ENCODE results near the gene UGT1A5.

Gene UGT1A5

DNA sequence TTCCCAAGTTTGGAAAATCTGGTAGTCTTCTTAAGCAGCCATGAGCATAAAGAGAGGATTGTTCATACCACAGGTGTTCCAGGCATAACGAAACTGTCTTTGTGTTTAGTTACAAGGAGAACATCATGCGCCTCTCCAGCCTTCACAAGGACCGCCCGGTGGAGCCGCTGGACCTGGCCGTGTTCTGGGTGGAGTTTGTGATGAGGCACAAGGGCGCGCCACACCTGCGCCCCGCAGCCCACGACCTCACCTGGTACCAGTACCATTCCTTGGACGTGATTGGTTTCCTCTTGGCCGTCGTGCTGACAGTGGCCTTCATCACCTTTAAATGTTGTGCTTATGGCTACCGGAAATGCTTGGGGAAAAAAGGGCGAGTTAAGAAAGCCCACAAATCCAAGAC, 59.4 kb downstream of the UGT1A5 start:
- FAIRE-seq (no peak), DNase-seq (ENCODE audit: insufficient read length) (no peak)
- TF ChIP-seq POLR2A (IDR thresholded peaks at IDR 0.05; ENCODE audit: low read depth, low read length) (no peak), TAF1 (IDR thresholded peaks at IDR 0.05; ENCODE audit: borderline replicate concordance, low read depth, low read length) (no peak), POLR2AphosphoS5 (IDR thresholded peaks at IDR 0.05; ENCODE audit: low read depth, low read length) (no peak)

DNA sequence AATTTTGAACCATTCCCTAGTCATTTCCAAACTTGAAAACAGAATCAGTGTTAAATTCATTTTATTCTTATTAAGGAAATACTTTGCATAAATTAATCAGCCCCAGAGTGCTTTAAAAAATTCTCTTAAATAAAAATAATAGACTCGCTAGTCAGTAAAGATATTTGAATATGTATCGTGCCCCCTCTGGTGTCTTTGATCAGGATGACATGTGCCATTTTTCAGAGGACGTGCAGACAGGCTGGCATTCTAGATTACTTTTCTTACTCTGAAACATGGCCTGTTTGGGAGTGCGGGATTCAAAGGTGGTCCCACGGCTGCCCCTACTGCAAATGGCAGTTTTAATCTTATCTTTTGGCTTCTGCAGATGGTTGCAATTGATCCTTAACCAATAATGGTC, 59.9 kb downstream of the UGT1A5 start:
- TF ChIP-seq TAF1 (IDR thresholded peaks at IDR 0.05; ENCODE audit: borderline replicate concordance, low read depth, low read length) = no peak
- no peak for FAIRE-seq
- no peak for DNase-seq (ENCODE audit: insufficient read length)

DNA sequence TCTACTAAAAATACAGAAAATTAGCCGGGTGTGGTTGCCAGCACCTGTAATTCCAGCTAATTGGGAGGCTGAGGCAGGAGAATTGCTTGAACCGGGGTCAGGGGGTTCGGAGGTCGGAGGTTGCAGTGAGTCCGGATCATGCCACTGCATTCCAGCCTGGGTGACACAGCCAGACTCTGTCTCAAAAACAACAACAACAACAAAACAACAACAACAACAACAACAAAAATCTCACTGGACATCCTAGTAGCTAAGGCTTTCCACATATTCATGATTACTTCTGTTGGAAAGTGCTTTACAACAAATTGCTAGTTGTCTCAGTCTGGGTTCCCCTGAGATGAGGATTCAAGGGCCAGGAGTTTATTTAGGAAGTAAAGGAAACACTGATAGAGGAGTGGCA, 61.1 kb downstream of the UGT1A5 start:
- no peak for FAIRE-seq
- TF ChIP-seq POLR2A (IDR thresholded peaks at IDR 0.05; ENCODE audit: low read depth, low read length) = no peak
- no peak for TF ChIP-seq POLR2AphosphoS5 (IDR thresholded peaks at IDR 0.05; ENCODE audit: low read depth, low read length)
- no peak for TF ChIP-seq TAF1 (IDR thresholded peaks at IDR 0.05; ENCODE audit: borderline replicate concordance, low read depth, low read length)
- DNase-seq (ENCODE audit: insufficient read length) = no peak

DNA sequence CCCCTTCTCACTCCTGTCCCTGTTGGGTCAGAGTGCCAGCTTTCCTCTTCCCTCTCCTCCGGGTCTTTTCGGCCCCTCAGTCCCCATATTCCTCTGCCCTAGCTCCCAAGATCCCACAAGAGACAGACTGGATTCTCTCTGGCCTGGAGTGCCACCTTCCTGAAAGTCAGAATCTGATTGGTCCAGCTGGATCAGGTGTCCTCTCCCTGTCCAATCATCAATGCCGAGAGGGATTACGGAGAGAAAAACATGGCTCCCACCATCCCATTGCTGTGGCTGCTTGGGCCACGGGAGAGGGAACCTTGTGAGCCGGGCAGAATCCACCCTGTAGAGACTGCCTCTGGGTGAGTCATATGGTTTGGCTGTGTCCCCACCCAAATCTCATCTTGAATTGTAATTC, 62.7 kb downstream of the UGT1A5 start:
- DNase-seq (ENCODE audit: insufficient read length) (no peak), FAIRE-seq (no peak)
- TF ChIP-seq POLR2A (IDR thresholded peaks at IDR 0.05; ENCODE audit: low read depth, low read length) (no peak), TAF1 (IDR thresholded peaks at IDR 0.05; ENCODE audit: borderline replicate concordance, low read depth, low read length) (no peak), POLR2AphosphoS5 (IDR thresholded peaks at IDR 0.05; ENCODE audit: low read depth, low read length) (no peak)

DNA sequence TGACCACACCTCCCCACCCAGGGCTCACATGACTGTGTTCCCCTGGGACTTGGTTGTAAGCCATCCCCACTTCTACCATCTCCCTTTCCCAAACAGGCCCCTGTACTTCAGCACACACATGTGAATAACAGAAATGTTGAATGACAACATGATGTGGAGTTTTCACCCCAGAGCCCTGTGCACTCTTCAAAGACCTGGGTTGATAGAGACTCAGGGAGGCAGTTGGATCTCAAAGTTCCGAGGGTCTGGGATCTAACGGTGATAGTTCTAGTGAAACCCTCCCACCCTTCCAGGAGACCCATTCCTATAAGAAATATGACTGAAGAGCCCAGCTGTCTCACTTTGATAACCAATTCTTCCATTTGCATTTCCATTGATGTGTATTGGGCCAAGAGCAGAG, 65.3 kb downstream of the UGT1A5 start, which contains the start of gene MROH2A:
Gene MROH2A (plus strand): TSS at position 301 of the 400 bp plus-strand sequence. CDS start 1,029 bp downstream, outside the sequence.
- FAIRE-seq (no peak), DNase-seq (ENCODE audit: insufficient read length) (no peak)
- TF ChIP-seq TAF1 (IDR thresholded peaks at IDR 0.05; ENCODE audit: borderline replicate concordance, low read depth, low read length) = no peak
- no peak for TF ChIP-seq POLR2A (IDR thresholded peaks at IDR 0.05; ENCODE audit: low read depth, low read length)
- no peak for TF ChIP-seq POLR2AphosphoS5 (IDR thresholded peaks at IDR 0.05; ENCODE audit: low read depth, low read length)

DNA sequence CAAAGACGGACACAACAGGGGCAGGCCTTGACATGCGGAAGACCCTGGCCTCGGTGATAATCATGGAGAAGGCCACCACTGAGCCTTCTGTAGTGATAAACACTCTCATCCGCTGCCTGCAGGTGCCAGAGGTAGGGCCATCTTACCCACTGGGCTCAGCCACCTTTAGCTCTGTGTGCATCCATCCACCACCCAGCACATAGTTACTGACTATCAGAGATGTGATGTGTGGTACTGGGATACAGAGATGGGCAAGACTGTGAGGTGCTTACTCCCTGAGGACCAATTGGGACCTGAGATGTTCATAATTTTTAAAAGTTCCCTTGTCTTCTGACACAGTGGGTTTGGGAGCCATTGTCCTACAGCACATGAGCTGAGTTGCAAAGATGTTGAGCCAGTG, 67.0 kb downstream of the UGT1A5 start:
- no peak for DNase-seq (ENCODE audit: insufficient read length)
- FAIRE-seq = no peak
- TF ChIP-seq TAF1 (IDR thresholded peaks at IDR 0.05; ENCODE audit: borderline replicate concordance, low read depth, low read length) = no peak
- TF ChIP-seq POLR2AphosphoS5 (IDR thresholded peaks at IDR 0.05; ENCODE audit: low read depth, low read length) = no peak
- TF ChIP-seq POLR2A (IDR thresholded peaks at IDR 0.05; ENCODE audit: low read depth, low read length) = no peak

DNA sequence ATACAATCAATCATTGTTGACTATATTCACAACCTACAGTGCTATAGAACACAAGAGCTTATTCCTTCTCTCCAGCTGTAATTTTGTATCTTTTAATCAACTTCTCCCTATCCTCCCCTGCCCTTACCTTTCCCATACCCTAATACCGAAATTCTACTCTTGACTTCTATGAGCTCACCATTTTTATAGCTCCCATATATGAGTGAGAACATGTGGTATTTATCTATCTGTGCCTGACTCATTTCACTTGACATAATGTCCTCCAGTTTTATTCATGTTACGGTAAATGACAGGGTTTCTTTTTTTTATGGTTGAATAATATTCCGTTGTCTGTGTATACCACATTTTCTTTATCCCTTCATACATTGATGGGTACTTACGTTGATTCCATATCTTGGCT, 68.1 kb downstream of the UGT1A5 start:
- TF ChIP-seq POLR2A (IDR thresholded peaks at IDR 0.05; ENCODE audit: low read depth, low read length) (no peak), POLR2AphosphoS5 (IDR thresholded peaks at IDR 0.05; ENCODE audit: low read depth, low read length) (no peak), TAF1 (IDR thresholded peaks at IDR 0.05; ENCODE audit: borderline replicate concordance, low read depth, low read length) (no peak)
- FAIRE-seq (no peak), DNase-seq (ENCODE audit: insufficient read length) (no peak)

DNA sequence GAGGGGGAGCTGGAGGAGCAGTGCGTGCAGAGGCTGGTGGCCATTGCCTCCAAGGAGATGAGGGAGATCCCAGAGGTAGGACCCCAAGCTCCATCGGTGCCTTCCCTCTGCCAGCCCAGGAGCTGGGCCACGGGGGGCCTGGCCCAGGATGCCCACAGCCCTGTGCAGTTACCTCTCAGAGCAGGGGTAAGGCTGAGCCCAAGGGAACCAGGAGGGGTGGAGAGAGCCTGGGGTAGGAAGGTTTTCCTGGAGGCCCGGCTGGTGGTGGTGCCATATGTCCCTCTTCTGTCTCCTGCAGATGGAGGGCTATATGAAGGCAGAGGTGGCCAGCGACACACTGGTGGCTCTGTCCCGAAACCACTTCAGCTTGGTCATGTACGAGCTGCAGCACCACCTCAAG, 76.8 kb downstream of the UGT1A5 start:
- FAIRE-seq (no peak), DNase-seq (ENCODE audit: insufficient read length) (no peak)
- no peak for TF ChIP-seq TAF1 (IDR thresholded peaks at IDR 0.05; ENCODE audit: borderline replicate concordance, low read depth, low read length)
- no peak for TF ChIP-seq POLR2AphosphoS5 (IDR thresholded peaks at IDR 0.05; ENCODE audit: low read depth, low read length)
- no peak for TF ChIP-seq POLR2A (IDR thresholded peaks at IDR 0.05; ENCODE audit: low read depth, low read length)

DNA sequence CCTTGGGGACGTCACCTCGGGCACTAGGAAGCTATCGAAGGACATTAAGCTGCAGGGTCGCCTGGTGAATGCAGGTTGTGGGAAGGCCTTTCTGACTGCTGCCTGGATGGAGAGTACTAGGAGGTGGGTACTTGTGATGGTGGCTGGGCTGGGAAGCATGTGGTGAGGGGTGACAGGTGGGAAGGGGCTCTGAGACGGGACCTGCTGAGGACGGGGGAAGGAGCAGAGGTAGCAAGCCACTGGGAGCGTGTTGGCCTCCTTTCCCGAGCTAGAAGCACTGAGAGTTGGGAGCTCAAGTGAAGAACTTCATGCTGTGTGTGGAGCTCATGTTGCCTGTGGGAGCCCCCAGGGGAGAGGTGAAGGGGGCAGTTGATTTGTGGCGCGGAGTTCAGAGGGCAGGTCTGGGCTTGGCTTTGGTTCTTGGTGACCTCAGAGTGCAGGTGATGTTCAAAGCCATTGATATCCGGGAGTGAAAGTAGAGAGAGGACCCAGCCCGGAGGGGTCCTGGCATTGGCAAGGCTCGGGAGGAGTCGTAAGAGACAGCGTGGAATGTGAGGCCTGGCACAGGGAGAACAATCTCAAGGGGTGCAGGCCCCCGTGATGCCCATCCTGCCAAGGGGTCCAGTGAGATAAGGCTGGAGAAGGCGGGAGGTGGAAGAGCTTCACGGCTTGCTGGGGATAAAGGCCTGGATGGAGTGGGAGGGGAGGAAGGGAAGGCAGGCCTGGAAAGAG, 78.6 kb downstream of the UGT1A5 start:
- no peak for DNase-seq (ENCODE audit: insufficient read length)
- TF ChIP-seq TAF1 (IDR thresholded peaks at IDR 0.05; ENCODE audit: borderline replicate concordance, low read depth, low read length) (no peak), POLR2AphosphoS5 (IDR thresholded peaks at IDR 0.05; ENCODE audit: low read depth, low read length) (no peak), POLR2A (IDR thresholded peaks at IDR 0.05; ENCODE audit: low read depth, low read length) (no peak)
- FAIRE-seq = no peak

DNA sequence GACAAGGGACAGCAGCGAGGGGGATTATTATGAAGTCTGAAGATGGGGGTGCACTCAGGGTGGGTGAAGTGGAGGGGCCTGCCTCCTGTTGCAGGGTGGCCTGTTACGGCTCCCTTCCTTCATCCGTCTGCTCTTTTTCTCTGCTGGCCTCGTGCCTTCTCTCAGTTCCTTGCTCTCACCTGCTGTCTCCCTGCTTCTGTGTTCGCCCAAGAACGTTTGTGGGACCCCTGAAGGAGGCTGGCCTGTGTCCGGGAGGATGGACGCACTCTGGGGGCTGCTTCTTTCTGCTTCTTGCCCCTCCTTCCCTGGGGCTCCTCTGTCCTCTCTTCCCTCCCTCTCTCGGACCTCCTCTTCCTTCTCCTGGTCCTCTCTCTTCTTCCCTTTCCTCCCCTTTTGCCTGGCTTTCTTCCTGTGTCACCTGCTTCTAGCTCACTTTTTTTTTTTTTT, 79.2 kb downstream of the UGT1A5 start:
- TF ChIP-seq TAF1 (IDR thresholded peaks at IDR 0.05; ENCODE audit: borderline replicate concordance, low read depth, low read length) (no peak), POLR2A (IDR thresholded peaks at IDR 0.05; ENCODE audit: low read depth, low read length) (no peak), POLR2AphosphoS5 (IDR thresholded peaks at IDR 0.05; ENCODE audit: low read depth, low read length) (no peak)
- no peak for DNase-seq (ENCODE audit: insufficient read length)
- FAIRE-seq = no peak

DNA sequence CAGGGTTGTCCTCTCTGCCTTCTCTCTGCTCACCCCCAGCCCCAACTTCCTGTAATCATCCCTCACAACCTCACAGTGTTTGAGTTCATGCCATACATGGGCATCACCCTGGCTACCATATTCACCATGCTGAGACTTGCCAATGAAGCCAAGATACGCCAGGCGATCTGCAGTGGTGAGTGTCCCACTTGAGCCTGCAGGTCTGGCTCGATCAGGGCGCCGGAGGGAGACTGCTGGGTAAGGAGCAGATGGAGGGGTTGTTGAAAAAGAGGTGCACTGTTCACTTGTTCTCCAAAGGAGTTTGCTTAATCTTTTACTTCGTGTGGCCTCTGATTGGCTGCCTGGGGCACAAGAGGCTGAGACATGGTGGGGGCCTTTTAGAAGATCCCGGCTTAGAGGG, 80.0 kb downstream of the UGT1A5 start:
- TF ChIP-seq POLR2A (IDR thresholded peaks at IDR 0.05; ENCODE audit: low read depth, low read length) (no peak), POLR2AphosphoS5 (IDR thresholded peaks at IDR 0.05; ENCODE audit: low read depth, low read length) (no peak), TAF1 (IDR thresholded peaks at IDR 0.05; ENCODE audit: borderline replicate concordance, low read depth, low read length) (no peak)
- no peak for FAIRE-seq
- no peak for DNase-seq (ENCODE audit: insufficient read length)

DNA sequence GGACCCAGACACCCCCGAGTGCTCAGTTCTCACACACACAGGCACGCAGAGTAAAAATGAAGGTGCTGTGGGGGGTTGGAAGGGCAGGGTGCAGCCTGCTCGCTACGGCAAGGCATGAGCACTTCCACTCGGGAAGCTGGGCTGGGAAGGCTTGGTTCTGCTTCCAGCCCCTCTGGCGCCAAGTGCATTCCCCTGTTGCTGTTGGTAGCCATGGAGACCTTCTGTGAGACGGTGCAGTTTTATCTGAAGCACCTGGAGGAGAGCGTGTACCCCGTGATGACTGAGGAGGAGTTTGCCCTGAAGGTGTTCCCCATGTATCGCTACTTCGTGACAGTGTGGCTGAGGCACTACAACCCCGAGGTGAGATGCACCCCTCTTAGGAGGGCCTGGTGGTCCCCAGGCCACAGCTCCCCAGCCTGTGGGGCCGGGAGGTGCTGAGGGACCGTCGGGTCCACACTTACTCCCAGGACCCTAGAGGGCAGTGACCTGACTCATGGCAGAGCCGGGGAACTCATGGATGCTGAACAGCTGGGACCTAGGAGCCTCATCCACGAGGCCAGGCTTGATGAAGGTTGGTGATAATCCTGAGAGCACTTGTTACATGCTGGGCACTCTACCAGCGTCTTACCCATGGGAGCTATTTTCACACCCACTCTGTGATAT, 80.9 kb downstream of the UGT1A5 start:
- FAIRE-seq = no peak
- TF ChIP-seq TAF1 (IDR thresholded peaks at IDR 0.05; ENCODE audit: borderline replicate concordance, low read depth, low read length) (no peak), POLR2AphosphoS5 (IDR thresholded peaks at IDR 0.05; ENCODE audit: low read depth, low read length) (no peak), POLR2A (IDR thresholded peaks at IDR 0.05; ENCODE audit: low read depth, low read length) (no peak)
- DNase-seq (ENCODE audit: insufficient read length) = no peak
